Transverse colon (tissue), 3 donors: ENCODE results near the gene DDX49.

Source experiments
- CTCF ChIP-seq, 5 experiments: fragments of 200-600 bp in 3 of 5; fragments of 450-650 bp in 2 of 5; sonication (generic) in 3 of 5; IDR thresholded peaks; 1 replicate in 2 of 5; 2 replicates in 3 of 5; pipeline ENCODE4 v1.5.1; 2016 to 2017; ENCODE audit warnings: antibody characterized with exemption in 5 of 5, inconsistent platforms in 3 of 5, mild to moderate bottlenecking in 2 of 5, moderate library complexity in 1 of 5
- EP300 ChIP-seq: sonication (generic); formaldehyde crosslinking; IDR thresholded peaks from one replicate; pipeline ENCODE4 v1.6.1; 2017; ENCODE audit warnings: antibody characterized with exemption, low read depth
- POLR2A ChIP-seq: fragments of 450-650 bp; IDR thresholded peaks from one replicate; pipeline ENCODE4 v1.6.1; 2016; ENCODE audit warnings: antibody characterized with exemption, mild to moderate bottlenecking, moderate library complexity

GRCh38 chr19:18919086-18919899 is at the start of gene DDX49, which contains the start of gene COPE:
- TF ChIP-seq CTCF (IDR thresholded peaks at IDR 0.05), result no peak
- TF ChIP-seq POLR2A, result peak; percentile 96
- TF ChIP-seq EP300, result peak; percentile 10
